HUDEP-2 (cell line): Measurements from ENCODE around the gene MCM8.

Experiments used
- DNase-seq, 76 experiments: peaks; one replicate each; lab custom pipeline; 2025; ENCODE audit not compliant: unreplicated experiment in 76 of 76; lab: John Stamatoyannopoulos, UW

The MCM8 gene

GRCh38 chr20:5950271-5951031, at the start of gene MCM8, which contains the start of gene TRMT6:
MCM8 (plus strand) TSS chr20:5950652; CDS start chr20:5952016, 1,364 bp downstream.
TRMT6 (minus strand) TSS chr20:5950533; CDS start chr20:5950405, 128 bp downstream.
- DNase-seq: peak in 75 of 76 experiments; percentile 56 to 99 (median 91)

- no peak for DNase-seq
Measured at GRCh38 chr20:5900908-5901307, 49.5 kb upstream of the MCM8 start.

DNA sequence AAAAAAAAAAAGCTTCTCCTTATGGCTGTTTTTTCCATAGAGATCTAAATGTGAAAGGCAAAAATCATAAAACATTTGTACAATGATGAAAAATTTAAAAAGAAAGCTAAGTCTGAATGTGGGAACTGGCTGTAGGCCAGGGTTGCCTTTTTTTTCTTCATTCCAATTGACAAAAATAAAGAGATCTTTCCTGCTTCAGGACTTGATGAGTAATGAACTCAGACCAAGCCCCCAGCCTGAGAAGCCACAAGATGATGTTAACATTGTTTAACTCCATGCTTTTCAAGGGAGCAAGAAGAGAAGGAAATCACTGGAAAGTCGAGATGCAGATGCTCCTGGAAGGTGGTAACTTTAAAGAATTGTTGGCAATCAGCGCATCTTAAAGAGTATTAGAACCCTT, 41.5 kb upstream of the MCM8 start:
- DNase-seq: no peak

GRCh38 chr20:5910186-5910585, 40.3 kb upstream of the MCM8 start:
- DNase-seq: no peak

DNA sequence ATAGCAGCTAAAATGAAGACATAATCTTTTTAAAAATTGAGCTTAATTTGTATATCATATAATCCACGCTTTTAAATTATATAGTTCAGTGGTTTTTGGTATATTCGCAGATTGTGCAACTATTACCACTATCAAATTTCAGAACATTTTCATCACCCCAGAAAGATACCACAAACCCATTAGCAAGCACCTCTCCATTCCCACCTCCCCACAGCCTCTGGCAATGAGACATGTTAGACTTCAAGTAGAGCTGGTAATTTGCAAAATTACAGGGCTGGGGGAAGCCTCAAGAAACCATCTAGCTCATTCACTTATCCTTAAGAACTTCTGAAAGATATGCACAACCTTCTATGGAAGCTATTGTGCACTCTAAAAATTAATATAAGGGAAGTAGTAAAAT, 37.3 kb upstream of the MCM8 start:
- DNase-seq: no peak

DNA sequence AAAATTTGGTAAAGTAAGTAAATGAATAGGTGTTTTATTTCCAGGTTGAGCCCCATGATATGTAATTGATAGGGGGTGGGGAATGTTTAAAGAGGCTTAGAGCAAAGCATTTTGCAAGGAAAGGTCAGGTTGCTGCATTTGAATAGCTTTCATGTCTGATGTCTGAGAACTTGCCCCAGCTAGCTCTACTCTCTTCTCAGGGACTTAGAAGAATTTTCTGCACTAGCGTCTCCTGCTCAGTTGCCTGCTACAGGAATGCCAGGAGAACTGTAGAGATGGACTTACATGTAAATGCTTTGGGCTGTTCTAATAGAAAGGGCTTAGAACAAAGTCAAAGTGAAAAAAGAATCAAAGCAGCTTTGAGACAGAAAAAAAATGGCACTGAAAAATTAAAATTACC, 35.6 kb upstream of the MCM8 start:
- no peak for DNase-seq

DNA sequence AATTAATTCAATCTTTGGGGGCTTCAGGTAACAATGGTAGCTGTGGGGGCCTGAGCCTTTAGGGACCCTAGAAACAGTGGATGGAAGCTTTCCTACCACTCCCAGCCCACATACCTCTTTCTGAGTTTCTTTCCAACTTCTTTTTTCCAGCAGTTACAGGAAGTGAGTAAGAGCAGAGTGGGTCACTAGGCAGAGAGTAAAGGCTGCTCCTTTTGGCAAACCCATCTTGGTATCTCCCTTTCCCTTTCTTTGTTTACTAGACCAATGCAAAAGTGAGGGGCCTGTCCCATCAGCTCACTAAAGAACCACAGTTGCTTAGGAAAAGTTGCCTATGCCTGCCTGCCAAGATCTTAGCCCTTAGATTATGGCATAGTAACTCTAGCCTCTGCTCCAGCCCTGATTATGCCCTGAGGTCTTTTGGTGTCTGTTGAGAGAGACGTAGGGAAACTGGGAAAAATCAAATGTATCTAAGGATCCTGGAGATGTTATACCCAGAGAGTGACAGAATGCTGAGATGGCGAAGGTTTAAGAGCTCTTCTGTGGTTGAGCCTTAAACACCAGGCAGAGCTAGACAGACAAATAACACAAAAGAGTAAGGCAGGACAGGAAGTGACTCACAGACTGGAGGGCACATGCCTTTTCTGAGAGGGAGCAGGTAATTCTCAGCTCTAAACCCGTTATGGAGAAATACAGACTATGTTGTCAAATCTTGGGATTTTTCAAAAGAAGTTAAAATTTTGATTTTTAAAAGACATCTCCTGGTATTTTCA, 31.4 kb upstream of the MCM8 start:
- no peak for DNase-seq

DNA sequence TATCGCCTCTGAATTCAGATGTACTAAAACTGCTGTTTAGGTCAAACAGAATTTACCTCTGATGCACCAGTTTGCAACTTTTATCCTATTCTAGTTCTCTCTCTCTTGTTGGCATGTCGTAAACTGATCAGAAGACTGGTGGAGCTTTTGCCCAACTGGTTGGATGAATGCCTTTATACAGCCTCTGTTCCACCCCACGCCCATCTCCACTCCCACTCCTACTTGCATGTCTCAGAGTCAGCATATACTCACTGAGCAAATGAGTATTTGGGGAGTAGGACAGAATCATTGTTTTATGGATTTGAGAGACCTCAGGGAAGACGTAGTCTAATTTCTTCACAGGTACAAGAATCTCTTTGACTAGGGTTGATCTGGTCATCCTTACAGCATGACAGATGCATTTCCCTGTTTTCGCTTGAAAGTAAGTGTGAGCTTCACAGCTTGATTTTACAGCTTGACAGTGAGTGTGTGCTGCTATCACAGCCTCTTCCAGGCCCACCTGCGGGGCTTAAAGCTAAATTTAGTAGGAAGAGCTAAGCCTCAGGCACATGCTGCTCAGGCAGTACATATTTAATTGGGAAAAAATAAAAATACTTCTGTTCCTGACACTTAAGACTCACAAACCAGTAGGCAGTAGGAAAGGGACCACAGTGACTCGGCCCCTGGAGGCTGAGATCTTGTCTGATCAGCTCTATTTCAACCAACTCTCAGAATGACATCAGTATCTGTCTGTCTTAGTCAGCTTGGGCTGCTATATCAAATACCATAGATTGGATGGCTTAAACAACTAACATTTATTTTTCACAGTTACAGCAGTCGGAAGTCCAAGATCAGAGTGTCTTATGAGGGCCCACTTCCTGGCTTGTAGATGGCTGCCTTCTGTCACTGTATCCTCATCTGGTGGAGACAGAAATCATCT, 30.6 kb upstream of the MCM8 start:
- no peak for DNase-seq

DNA sequence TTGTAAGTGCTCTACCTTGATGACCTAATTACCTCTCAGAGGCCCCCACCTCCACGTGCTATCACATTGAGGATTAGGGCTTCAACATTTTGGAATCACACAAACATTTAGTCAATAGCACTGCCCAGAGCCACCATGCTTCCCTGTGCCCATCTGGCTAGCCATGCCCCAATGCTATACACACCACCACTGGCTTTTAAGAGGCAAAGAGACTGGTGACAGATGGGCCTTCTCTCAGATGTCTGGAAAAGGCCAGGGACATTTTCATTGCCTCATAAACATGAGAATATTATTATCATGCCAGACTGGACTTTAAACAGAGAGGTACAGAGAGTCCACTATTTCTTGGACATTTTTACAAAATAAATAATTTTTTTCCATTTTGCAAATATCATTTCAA, 29.9 kb upstream of the MCM8 start:
- no peak for DNase-seq

DNA sequence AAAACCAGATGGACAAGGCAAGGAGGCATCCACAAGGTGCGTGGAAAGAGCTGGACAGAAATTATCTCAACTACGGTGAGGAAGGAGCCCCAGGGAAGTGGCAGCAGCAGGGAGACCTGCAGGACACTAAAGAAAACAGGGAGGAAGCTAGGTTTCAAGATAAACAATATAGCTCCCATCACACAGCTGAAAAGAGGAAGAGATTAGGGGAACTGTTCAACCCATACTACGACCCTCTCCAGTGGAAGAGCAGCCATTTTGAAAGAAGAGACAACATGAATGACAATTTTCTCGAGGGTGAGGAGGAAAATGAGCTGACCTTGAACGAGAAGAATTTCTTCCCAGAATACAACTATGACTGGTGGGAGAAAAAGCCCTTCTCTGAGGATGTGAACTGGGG, 27.0 kb upstream of the MCM8 start:
- no peak for DNase-seq

DNA sequence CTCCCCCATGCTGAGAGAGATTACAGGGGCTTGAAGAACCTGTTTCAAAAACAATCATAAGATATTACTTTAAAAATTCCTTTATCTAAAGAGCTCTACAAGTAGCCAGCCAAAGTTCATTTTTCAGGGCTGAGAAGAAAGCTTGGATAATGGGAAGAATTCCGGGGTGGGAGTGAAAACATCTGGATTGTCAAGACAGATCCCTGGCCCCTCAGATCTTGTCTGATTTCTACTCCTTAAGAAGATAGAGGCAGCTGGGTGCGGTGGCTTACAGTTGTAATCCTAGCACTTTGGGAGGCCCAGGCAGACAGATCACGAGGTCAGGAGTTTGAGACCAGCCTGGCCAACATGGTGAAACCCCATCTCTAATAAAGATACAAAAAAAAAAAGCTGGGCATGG, 24.9 kb upstream of the MCM8 start:
- no peak for DNase-seq

- no peak for DNase-seq
Measured at GRCh38 chr20:5927749-5928462, 22.5 kb upstream of the MCM8 start.

DNA sequence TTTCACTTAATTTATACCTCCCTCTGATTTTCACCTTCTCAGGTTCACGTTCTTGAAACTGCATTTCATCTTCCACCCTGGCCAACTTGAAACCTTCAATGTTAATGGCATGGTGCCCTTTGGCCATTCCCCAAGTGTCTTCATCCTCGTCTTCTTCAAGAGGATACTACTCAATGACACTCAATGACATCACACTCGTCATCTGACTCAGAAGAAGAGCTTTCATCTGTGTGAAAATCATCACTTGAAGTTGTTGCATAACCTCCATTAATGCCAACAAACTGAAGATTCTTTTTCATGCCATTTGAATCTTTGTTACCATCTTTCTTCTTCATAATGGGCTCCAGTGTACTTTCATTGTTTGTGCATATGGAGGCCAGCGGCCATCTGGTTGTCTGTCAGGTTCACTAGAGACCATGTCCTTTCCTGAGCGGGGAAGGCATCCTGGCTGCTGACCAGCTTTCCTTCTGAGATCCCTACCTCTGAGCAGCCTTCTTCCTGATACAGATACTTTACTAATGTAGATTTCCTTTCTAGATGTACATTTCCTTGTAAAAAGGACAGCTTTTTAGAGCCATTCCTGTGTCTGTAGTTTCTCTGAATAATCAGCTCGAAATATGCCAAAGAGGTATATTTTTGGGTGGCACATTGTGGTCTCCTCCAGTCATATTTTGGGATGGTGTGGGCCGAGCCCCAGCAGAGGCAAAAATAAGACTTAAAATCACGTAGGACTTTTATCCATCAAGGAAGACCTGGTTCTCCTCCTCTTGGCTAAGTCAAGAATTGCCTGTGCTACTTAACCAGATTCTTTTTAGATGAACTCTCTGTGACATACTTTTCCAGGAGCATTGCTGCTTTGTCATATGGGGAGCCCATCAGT, 21.4 kb upstream of the MCM8 start:
- no peak for DNase-seq

GRCh38 chr20:5931411-5931810, 19.0 kb upstream of the MCM8 start:
- DNase-seq: no peak

- DNase-seq: no peak
Measured at GRCh38 chr20:5932796-5933195, 17.7 kb upstream of the MCM8 start.

GRCh38 chr20:5933802-5934436, 16.5 kb upstream of the MCM8 start:
- peak in 4 of 76 experiments; percentile 5 to 9 (median 6) for DNase-seq

- no peak for DNase-seq
Measured at GRCh38 chr20:5935384-5935783, 15.1 kb upstream of the MCM8 start.

DNA sequence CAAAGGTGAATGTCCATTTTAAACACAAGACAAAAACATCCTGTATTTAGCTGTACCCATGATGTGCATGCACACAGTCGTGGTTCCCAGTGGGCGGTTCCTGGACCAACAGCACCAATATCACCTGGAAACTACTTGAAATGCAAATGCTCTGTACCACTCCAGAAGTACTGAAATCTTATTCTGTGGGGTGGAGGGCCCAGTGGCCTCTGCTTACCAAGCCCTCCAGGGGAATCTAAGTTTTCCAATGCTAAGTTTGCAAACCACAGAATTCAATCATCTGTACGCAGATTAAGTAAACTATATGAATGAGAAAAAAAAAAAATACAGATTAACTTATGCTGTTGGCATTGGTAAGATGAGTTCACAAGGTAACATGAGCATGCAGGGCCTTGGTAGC, 14.2 kb upstream of the MCM8 start:
- DNase-seq: no peak

DNA sequence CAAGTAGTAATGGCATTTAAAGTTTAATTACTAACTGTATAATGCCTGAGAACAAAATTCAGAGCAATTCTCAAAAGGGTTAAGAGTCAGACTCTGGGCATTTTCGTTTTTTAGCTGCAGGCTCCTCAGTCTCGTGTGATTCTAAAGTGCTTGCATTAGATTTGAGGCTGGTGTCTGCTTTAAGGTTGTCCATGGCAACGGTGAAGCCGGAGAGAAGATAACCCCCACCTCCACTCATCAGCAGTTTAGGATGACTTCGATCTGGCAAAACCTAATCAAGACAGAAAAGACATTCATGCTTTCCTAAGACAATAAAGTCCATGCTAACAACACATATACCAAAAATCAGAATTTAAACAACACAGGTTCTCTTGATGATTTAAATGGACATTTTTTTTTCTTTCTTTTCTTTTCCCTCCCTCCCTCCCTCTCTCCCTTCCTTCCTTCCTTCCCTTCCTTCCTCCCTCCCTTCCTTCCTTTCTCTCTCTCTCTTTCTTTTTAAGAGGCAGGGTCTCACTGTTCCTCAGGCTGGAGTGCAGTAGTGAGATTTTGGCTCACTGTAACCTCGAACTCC, 11.9 kb upstream of the MCM8 start:
- no peak for DNase-seq
